HEK293T (cell line): ENCODE results near the gene DNAH8.

Experiments used
- ELF4 ChIP-seq: fragments of 450-650 bp; IDR thresholded peaks from 2 replicates; pipeline ENCODE4 v1.6.1; 2017; ENCODE audit warnings: antibody characterized with exemption
- L3MBTL2 ChIP-seq: fragments of 450-650 bp; conservative IDR thresholded peaks from 2 replicates; pipeline ENCODE4 v1.6.1; 2016; ENCODE audit warnings: mild to moderate bottlenecking
- LEF1 ChIP-seq: fragments of 450-650 bp; IDR thresholded peaks from 2 replicates; pipeline ENCODE4 v1.6.1; 2017; ENCODE audit warnings: mild to moderate bottlenecking, borderline replicate concordance
- SP1 ChIP-seq: fragments of 450-650 bp; IDR thresholded peaks from 2 replicates; pipeline ENCODE4 v1.6.1; 2017
- SUZ12 ChIP-seq: fragments of 450-650 bp; IDR thresholded peaks from 2 replicates; pipeline ENCODE4 v1.6.1; 2016; ENCODE audit warnings: mild to moderate bottlenecking

- TF ChIP-seq SUZ12 (no peak), ELF4 (no peak), LEF1 (no peak), SP1 (no peak), L3MBTL2 (no peak)
Observed at GRCh38 chr6:38786486-38786885, 71.4 kb downstream of the DNAH8 start.
